22Rv1 (cell line): ENCODE results near the gene PTTG1.

Source experiments
- H3K27ac ChIP-seq: fragments of 450-650 bp; 2 replicates; pipeline ENCODE4 v1.5.1; 2017
- ZFX ChIP-seq: fragments of 450-650 bp; IDR thresholded peaks from 2 replicates; pipeline ENCODE4 v1.6.1; 2017; ENCODE audit warnings: antibody characterized with exemption, borderline replicate concordance
- TF ChIP-seq, protein P1 (sequence below): fragments of 450-650 bp; IDR thresholded peaks from 2 replicates; pipeline ENCODE4 v1.5.1; 2017; ENCODE audit warnings: mild to moderate bottlenecking

PTTG1 gene

DNA sequence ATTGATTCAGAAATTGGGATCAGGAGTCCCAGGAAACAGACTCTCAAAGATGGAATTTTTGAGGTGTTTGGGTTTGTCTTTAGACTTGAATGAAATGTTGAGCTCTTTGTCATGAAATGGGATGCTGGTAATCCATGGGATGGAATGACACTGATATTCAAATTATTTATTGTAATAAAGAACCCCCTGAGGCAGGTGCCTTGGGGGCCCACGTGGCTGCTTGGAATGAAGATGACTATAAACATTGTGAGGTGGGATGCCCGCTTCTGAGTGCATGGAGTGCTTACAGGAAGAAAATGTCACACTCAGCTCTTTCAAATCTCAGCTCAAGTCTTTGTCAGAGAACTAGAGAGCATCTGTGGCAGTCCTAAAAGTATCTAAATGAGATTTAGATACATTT lies 41.6 kb upstream of the PTTG1 start:
- H3K27ac ChIP-seq: no peak overlapping the region
- TF ChIP-seq ZFX: no peak
- TF ChIP-seq, protein P1, sequence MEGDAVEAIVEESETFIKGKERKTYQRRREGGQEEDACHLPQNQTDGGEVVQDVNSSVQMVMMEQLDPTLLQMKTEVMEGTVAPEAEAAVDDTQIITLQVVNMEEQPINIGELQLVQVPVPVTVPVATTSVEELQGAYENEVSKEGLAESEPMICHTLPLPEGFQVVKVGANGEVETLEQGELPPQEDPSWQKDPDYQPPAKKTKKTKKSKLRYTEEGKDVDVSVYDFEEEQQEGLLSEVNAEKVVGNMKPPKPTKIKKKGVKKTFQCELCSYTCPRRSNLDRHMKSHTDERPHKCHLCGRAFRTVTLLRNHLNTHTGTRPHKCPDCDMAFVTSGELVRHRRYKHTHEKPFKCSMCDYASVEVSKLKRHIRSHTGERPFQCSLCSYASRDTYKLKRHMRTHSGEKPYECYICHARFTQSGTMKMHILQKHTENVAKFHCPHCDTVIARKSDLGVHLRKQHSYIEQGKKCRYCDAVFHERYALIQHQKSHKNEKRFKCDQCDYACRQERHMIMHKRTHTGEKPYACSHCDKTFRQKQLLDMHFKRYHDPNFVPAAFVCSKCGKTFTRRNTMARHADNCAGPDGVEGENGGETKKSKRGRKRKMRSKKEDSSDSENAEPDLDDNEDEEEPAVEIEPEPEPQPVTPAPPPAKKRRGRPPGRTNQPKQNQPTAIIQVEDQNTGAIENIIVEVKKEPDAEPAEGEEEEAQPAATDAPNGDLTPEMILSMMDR: no peak

DNA sequence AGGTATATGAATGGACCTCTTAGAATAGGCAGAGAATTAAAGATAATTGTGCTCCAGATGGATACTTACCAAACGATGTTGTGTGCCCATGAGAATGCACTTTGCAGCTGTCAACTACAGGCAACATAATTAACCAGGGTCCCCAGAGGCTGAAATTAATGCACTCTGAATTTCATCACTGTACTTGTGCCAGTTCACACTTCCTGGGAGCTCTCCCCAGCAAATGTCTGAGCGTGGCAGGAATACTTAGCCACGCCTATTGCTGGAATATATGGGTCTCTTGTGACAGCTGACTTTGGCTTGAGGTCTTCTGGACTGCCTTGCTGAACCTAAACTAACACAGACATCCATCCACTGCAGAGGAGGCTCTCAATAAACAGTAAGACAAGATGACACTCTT lies 39.3 kb upstream of the PTTG1 start:
- H3K27ac ChIP-seq: no peak overlapping the region
- TF ChIP-seq, protein P1: no peak
- TF ChIP-seq ZFX: no peak

DNA sequence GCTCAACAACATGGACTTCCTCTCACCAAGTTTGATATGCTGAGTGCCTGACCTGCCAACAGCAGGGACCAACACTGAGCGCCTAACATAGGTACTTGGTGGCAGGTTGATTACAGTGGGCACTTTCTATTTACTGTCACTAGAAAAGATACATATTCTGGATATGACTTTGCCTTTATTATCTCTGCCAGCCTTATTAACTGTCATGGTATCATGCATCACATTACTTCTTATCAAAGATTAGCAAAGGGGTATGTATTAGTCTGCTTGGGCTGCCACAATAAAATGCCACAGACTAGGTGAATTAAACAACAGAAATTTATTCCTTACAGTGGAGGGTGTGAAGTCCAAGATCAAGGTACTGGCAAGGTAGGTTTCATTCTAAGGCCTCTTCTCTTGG lies 37.0 kb upstream of the PTTG1 start:
- H3K27ac ChIP-seq: no peak overlapping the region
- TF ChIP-seq ZFX: no peak
- TF ChIP-seq, protein P1: no peak

DNA sequence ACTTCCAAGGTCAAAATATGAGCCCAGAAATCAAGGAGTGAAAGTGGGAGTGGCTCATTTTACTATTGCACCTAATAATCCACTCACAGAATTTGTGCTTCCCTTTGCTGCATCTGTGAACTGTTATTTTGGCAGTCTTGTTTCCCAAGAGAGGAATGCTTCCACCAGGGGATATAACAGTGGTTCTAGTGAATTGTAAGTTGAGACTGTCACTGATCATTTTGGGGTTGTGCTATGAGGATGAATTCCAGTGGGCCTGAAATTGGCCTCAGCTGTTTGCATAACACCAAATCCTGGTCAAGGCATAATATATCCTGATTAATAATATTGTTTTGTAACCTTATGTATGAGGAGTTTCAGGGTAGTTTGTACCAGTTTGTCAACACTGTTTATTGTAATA lies 36.2 kb upstream of the PTTG1 start:
- no peak for TF ChIP-seq ZFX
- TF ChIP-seq, protein P1: no peak
- H3K27ac ChIP-seq: no peak overlapping the region

DNA sequence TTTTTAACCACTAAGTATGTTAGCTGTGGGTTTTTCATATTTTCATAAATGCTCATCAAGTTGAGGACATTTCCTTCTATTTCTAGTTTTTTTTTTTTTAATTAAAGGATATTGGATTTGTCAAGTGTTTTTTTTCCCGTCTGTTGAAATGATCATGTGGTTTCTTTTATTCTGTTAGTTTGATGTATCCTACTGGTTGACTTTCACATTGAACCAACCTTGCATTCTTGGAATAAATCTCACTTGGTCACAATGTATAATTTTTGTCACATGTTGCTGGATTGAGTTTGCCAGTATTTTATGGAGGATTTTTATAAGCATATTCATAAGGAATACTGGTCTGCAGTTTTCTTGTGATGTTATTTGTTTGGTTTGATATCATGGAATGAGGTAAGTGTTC lies 34.2 kb upstream of the PTTG1 start:
- H3K27ac ChIP-seq: no peak overlapping the region
- TF ChIP-seq ZFX: no peak
- TF ChIP-seq, protein P1: no peak

DNA sequence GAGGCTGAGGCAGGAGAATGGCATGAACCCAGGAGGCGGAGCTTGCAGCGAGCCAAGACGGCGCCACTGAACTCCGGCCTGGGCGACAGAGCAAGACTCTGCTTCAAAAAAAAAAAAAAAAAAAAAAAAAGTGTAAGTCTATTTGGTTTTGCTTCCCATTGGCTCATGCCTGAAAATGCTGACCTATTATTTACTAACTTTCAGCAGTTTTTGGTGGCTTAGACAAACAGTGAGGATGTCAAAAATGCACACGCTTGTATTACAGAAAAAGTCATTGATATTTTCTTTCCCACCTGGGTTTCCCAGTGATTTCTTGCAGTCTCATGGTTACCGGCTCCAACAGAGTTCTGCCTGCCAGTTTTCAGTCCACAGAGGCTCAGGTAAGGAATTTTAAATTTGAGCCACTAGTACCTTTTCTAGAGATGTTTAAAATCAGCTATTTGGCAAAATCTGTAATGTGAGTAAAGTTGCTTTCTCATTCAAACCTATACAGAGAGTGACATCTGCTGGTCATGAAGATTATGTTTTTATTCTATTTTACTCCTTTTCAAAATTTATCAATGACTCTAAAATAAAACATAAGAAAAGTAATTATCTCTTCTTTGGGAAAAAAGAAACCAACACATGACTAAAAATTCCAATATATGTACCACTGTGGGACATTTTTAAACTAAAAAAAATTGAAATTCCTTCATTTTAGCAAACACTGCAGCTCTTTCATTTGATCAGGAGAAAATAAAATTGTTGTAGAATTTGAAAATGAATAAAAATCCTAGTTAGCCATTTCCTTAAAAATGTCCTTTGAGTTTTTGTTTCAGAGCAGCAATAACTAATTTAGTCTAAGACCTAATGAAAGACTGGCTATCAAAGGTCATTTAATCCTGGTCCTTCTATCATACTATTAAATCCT lies 30.6 kb upstream of the PTTG1 start:
- H3K27ac ChIP-seq: no peak overlapping the region
- TF ChIP-seq, protein P1: peak; percentile 72
- TF ChIP-seq ZFX: no peak

DNA sequence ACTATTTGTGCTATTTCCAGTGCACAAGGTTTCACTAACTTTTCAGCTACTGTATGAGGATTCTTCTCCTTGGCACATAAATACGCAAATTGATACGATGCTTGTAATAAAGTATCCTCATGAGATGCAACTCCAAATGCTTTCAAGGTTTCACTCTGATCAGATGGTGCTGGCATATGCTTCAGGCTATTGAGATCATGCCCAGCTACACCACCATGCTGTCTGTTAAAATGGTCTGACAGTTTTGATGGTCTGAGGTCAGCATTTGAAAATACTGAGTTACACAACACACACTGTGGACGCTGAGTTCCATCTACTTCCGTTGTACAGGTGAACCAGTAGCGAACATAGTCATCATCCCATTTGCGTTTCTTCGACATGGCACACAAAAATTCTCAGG lies 26.5 kb upstream of the PTTG1 start:
- no peak overlapping the region for H3K27ac ChIP-seq
- no peak for TF ChIP-seq ZFX
- TF ChIP-seq, protein P1: no peak
